HG03354 (cell line): ENCODE measurements around the gene MIDN.
A peak's percentile ranks its signal among the peaks of the same experiment; 100 is the strongest.
"Not testable (repeated sequence)": the region's sequence is repeated elsewhere in the genome, so short reads cannot be mapped to it uniquely, and the experiment has no call there.

ENCODE experiments used
- ATAC-seq: cut with Tn5 transposase; IDR thresholded peaks from one replicate; pipeline ENCODE4 v1.9.1; 2021; ENCODE audit warnings: mild to moderate bottlenecking; ENCODE audit not compliant: unreplicated experiment, poor library complexity, severe bottlenecking

MIDN gene

DNA sequence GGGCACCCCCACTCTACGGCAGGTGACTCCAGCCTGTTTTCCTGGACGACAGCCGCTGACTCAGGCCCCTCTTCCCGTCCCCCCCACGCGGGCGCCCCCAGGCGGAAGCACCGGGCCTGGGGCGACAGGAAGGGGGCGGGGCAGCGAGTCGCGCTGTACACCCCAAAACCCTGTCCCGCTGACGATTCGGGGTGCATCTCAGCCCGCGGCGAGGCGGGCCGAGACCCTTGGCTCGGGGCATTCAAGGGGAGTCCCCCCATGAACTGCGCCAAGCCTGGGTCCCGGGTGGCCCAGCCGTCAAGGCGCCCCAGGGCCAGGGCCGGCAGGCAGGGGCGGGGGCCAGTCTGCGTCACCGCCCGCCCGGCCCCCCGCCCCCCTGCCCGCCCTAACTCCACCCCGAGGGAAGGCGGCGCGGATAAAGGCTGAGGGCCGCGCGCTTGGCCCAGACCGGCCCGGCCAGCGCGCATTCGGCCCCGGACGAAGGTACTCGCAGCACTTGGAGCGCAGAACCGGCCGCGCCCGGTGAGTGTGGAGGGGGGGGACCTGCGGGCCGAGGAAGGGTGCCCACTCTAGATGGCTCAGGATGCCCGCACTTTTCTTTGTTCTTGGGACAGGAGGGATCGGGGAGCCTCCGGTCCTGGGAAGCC, at the start of gene MIDN:
MIDN (plus strand) TSS at position 445 of the 647 bp plus-strand sequence. CDS start 1,714 bp downstream, outside the sequence.
- peak; percentile 14 for ATAC-seq

DNA sequence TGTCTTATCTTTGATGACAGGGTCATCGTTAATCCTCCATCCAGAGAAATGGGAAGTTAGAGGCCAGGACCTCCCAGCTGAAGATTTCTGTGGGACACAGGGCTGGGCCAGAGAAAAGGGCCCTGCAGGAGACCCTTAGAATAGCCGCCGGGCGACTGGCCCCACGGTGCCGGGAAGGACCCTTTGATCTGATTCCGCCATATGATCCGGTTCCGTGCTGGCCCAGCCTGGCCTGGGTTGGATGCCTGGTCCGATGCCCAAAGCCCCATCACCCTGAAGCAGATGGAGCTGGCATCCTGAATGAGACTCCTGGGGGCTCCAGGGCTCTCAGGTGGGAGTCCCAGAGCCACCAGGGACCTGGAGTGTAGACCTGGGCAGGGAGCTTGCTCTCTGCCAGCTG, 48.9 kb upstream of the MIDN start:
- ATAC-seq = no peak

DNA sequence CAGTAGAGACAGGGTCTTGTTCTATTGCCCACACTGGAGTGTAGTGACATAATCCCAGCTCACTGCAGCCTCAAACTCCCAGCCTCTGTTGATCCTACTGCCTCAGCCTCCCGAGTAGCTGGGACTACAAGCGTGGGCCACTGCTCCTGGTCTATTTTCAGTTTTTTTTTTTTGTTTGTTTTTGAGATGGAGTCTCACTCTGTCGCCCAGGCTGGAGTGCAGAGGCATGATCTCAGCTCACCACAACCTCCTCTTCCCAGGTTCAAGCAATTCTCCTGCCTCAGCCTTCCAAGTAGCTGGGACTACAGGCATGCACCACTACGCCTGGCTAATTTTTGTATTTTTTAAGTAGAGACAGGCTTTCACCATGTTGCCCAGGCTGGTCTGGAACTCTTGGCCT, 47.8 kb upstream of the MIDN start:
- not testable (repeated sequence) for ATAC-seq

DNA sequence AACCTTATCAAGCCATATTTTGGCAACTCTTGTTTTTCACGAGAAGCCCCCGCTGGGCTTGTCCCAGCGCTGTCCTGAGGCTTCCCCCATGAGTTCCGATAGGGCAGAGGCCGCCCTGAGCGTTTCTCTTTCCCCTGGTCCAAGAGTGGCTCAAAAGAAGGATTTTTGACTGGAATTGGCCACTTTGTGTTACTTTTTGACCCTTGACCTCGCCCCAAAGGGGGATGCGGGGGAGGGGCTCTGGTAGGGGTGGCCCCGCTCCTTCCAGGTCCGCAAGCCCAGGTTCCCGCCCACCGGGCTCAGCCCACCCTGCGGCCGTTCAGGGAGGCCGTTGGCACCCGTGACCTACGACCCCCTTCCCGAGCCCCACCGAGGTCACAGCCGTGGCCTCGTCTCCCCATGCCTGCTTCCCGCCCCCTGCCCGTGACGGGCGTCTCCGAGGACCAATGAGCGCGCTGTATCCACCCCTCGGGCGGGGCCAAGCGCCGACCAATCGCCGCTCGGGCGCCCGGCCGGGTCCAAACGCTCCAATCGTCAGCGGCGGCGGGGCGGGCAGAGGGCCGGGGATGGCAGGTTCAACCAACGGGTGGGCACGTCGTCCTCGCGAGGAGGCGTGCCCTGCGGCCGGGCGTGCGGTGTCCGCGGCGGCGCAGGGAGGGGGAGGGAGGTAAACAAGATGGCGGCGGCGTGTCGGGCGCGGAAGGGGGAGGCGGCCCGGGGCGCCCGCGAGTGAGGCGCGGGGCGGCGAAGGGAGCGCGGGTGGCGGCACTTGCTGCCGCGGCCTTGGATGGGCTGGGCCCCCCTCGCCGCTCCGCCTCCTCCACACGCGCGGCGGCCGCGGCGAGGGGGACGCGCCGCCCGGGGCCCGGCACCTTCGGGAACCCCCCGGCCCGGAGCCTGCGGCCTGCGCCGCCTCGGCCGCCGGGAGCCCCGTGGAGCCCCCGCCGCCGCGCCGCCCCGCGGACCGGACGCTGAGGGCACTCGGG, 43.0 kb upstream of the MIDN start, which contains the start of gene STK11:
STK11 (plus strand) TSS at position 665 of the 986 bp plus-strand sequence. CDS start 1,136 bp downstream, outside the sequence.
- peak; percentile 82 for ATAC-seq

DNA sequence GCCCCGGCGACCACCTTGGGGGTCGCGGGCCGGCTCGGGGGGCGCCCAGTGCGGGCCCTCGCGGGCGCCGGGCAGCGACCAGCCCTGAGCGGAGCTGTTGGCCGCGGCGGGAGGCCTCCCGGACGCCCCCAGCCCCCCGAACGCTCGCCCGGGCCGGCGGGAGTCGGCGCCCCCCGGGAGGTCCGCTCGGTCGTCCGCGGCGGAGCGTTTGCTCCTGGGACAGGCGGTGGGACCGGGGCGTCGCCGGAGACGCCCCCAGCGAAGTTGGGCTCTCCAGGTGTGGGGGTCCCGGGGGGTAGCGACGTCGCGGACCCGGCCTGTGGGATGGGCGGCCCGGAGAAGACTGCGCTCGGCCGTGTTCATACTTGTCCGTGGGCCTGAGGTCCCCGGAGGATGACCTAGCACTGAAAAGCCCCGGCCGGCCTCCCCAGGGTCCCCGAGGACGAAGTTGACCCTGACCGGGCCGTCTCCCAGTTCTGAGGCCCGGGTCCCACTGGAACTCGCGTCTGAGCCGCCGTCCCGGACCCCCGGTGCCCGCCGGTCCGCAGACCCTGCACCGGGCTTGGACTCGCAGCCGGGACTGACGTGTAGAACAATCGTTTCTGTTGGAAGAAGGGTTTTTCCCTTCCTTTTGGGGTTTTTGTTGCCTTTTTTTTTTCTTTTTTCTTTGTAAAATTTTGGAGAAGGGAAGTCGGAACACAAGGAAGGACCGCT, 42.1 kb upstream of the MIDN start:
- no peak for ATAC-seq

DNA sequence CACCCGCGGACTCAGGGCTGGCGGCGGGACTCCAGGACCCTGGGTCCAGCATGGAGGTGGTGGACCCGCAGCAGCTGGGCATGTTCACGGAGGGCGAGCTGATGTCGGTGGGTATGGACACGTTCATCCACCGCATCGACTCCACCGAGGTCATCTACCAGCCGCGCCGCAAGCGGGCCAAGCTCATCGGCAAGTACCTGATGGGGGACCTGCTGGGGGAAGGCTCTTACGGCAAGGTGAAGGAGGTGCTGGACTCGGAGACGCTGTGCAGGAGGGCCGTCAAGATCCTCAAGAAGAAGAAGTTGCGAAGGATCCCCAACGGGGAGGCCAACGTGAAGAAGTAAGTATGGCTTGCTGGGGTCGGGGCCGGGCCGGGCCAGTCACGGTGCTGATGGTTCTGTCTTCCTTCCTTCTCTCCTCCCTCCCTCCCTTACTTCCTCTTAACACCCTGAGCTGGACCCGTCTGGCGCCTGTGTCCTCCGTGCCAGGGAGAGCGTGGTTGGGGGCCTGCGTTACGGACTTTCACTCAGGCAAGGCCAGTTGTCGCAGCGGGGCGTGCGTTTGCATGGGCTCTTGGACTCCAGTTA, 41.4 kb upstream of the MIDN start:
- ATAC-seq = no peak

DNA sequence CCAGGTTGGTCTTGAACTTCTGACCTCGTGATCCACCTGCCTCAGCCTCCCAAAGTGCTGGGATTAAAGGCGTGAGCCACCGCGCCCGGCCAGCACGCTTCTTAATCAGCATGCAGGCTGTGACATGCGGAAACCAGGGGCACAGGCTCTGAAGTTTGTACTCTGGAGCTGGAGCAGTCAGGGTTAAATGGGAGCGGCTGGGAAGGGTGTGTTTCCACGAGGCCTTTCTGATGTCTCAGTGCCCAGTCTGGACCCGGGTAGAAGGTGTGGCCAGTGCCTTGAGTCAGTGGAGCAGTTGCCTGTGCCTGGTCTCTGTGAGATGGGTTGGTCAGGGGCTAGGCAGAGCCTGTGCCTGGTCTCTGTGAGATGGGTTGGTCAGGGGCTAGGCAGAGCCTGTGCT, 39.6 kb upstream of the MIDN start:
- ATAC-seq = not testable (repeated sequence)

DNA sequence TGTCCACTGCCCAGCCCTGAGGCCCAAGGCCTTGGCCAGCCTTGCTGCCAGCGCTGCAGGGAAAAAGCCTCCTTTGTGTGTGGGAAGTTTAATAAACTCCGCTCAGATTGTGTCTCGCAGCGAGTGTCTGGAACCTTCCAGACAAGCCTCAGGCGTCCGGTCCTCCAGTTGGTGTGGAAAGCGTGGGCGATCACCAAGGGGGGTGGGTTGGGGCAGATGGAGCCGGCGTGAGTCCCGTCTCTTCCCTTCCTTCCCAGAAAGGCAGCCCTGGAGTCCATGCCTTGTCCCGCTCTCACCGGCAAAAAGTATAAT, 38.2 kb upstream of the MIDN start:
- ATAC-seq = no peak

DNA sequence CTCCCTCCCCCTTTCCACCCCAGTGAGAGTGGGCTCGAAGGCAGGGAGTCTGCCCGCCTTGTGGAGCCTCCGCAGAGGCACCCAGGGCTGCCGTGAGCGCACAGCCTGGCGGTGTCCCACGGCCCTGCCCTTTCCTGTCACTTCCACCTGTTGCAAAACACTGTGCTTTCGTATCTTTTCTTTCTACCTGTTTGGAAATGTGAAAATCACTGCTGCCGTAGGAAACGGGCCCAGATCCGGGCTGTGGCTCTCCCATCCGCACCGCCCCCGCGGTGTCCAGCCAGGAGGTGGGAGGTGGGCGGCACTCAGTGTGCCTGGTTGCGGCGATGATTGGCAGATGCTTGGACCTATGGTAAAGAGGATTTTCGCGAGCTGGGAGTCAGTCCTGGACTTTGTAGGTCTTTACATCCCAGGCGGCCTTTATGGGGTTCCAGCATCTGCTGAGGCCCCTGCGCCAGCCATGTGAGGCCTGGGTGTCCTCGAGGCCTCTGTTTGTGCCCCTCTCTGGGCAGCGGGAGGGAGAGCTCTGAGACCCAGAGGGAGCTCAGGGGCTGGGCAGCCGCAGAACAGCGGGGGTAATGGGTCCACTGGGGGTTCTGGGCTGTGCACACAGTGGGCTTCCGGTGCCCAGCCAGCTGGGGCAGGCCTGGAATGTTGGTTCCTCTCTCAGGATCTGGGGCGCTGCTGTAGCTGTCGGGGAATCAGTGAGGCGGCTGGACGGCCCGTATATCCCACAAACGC, 36.7 kb upstream of the MIDN start:
- ATAC-seq = no peak

DNA sequence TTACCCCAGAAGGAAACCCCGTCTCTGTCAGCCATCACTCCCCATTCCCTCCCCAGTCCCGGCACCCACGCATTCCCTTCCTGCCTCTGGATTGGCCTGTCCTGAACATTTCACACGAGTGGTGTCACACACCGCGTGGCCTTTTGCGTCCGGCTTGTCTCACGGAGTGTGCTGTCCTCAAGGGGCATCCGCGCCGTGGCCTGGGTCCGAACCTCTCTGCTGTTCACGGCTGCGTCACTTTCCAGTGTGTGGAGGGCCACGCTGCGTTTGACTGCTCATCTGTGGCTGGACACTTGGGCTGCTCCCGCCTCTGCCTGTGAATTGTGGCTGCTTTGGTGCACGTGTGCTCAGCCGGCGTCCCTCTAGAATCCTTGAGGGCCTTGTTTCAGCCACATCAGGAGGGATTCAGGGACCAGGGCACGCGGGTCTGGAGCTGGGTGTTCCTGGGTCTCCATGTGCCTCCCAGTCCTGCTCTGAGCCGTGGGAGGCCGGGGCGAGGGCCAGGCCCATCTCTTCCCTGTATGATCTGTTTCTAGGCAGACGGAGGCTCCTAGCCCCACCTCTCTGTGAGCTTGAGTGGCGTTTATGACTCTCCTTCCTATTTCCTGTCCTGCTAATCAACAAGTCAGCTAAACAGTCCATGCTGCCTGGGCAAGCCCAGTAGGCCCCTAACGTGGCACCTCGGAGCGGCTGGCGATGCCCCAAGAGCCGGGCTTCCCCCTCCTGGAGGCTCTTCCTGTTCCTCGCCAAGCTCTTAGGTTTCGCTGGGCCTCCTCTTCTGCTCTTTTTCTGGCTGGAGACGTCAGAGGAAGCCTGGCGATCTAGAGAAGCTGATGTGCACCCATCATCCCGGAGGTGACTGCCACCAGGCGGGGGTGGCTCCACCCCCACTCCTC, 34.7 kb upstream of the MIDN start:
- ATAC-seq = no peak

DNA sequence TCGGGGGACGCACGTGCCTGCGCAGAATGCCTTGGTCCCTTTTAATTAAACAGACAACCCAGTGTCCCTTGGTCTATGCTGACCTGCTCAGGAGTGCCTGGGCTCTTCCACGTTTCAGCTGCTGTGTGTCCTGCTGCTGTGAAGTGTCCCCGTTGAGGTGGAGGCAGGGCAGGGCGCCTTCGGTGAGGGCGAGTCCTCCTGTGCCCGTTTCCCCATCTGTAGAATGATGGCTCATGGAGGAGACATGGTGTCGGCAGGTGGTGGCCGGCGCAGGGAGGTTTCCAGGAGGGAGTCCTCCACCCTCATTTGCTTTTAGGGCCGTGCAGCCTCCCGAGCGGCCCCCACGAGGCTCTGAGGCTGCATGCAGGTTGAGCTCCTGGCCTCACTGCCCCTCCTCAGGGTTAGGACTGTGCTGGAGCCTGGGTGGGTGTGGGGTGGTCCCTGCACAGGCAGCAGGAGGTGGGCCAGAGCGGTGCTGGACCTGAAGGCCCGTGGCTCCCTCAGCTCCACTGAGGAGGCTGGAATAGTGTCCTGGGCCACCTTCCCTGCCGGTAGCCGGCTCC, 34.0 kb upstream of the MIDN start:
- no peak for ATAC-seq

DNA sequence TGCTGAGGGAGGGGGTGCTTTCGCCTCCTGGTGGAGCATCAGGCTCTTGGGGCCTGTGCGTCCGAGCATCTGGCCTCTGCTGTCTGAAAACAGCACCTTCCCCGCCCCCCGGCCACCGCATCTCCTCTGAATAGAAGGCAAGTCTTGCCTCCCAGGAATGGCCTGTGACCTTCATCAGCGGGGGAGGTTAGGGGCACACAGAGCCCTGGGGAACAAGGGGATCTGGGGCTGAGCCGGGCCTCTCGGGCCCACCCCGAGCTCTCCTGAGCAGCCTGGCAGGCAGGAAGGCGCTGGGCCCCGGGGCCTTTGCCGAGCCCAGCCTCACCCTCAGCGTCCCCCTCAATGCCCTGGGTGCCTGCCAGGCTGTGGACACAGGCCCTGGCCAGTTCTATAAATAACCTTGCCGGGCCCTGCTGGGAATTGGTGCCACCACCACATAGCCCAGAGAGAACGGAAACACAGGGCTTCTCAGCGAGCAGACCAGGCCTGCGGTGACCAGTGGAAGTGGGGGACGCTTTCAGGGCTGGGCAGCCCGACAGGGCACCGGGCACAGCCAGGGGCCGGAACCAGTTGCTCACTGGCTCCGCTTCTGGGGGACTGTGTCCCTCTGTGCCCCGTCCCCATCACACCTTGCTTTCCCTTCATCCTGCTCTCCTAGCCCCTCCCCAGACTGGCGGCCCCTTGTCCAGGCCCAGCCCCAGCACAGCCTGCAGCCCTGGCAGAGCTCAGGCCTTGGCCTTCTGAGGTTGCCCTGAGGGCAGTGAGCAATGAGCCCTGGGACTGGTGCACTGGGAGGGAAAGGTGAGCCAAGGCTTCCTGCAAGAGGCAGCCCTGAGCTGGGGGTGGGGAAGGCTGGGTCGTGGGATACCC, 33.3 kb upstream of the MIDN start:
- no peak for ATAC-seq

DNA sequence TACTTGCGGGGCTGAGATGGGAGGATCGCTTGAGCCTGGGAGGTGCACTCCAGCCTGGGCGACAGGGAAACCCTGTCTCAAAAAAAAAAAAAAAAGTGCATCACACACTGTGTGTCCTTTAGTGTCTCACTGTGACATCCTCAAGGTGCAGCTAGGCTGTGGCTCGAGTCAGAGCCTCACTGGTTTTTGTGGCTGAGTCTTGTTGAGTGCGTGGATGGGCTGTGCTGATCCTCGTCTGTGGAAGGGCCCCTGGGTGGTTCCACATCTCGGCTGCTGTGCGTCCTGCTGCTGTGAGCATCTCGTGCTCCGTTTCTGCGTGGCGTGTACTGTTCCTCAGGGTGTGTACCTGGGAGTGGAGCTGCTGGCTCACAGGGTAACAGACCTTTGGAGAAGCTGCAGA, 31.6 kb upstream of the MIDN start:
- no peak for ATAC-seq

DNA sequence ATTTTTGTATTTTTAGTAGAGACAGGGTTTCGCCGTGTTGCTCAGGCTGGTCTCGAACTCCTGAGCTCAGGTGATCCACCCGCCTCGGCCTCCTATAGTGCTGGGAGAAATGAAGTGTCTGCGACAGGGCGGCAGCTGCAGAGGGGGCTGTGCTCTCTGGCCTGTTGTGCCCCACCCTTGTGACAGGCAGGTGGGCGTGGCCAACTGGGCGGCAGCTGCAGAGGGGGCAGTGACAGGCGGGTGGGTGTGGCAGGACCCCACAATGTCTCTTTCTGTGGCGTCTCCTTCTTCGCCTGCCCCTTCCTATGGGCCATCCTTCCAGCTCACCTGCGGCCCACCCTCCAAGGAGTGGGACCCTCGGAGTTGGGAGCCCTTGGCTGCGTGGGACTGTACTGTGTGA, 31.0 kb upstream of the MIDN start:
- no peak for ATAC-seq

DNA sequence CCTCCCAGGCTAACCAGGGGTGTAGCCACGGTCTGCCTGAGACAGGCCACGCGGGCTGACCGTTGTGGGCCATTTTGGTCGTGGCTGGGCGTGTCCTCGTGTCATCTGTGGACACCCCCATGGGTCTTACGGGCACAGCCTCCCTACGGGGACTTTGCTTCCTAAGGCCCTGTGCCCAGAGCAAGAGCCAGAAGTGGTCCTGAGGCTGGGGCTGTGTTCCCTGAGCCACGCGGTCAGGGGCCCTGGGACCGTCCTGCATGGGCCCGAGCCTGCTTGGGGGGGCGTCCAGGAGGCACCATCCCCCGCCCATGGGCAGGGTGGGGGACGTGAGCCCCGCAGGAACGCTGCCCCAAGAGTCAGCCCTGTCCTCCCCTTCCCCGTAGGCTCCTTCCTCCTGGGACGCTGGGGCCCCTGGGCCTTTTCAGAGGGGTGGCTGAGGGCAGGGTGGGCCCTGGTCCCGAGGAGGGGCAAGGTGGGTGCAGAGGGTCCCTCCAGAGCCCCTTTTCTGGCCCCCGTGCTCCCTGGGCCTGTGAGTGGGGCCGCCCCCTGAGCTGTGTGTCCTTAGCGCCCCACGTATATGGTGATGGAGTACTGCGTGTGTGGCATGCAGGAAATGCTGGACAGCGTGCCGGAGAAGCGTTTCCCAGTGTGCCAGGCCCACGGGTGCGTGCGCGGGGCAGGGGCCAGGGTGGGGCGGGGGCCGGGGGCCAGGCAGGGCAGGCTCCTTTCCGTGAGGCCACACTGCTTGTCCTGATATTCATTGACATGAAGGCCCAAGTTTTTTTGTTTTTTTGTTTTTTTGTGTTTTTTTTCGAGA, 29.4 kb upstream of the MIDN start:
- no peak for ATAC-seq

DNA sequence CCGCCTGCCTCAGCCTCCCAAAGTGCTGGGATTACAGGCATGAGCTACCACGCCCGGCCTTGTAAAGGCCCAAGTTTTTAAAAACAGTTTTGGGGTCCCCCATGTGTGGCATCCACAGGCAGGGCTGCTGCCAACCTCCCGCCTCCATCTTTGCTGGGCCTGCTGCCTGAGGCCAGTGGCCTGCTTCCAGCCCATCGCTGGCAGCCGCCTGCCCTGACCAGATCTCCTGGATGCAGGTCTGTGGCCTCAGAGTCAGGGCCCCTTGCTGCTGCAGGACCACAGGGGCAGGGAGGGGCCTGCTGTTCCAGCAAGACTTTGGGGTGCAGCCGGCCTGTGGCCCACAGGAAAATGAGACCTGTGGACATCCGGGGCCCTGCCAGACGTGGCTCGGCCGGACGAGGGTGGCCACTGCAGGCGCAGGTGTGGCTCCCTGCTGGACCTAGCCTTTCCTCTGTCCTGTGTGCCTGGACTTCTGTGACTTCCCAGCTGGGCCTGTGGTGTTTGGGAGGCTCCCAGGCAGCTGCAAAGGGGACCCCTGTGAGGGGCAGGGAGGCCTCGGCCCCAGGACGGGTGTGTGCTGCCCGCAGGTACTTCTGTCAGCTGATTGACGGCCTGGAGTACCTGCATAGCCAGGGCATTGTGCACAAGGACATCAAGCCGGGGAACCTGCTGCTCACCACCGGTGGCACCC, 28.5 kb upstream of the MIDN start:
- no peak for ATAC-seq
